DND-41 (cell line): Measurements from ENCODE around the gene TRIM29.

ENCODE experiments used
- ATAC-seq: fragments of 200-7000 bp; cut with Tn5 transposase; 3 replicates; pipeline ENCODE4 v1.9.1; 2021; ENCODE audit warnings: low read depth; ENCODE audit not compliant: insufficient read depth
- DNase-seq: peaks from one replicate; pipeline ENCODE4 v3.0.0-alpha.2; 2020
- H2AFZ ChIP-seq: 2 replicates; pipeline ENCODE4 v1.6.0; 2012; ENCODE audit warnings: low read depth, low read length
- H3K27ac ChIP-seq: 2 replicates; pipeline ENCODE4 v1.5.1; 2012; ENCODE audit warnings: low read length, inconsistent platforms
- H3K27me3 ChIP-seq: fragments of 200-600 bp; sonication (generic); 2 replicates; pipeline ENCODE4 v1.6.0; 2012; ENCODE audit warnings: low read length, mild to moderate bottlenecking, inconsistent platforms; ENCODE audit not compliant: insufficient read depth, poor library complexity
- H3K36me3 ChIP-seq: 2 replicates; pipeline ENCODE4 v1.5.1; 2012; ENCODE audit warnings: low read length, inconsistent platforms; ENCODE audit not compliant: insufficient read depth
- H3K4me1 ChIP-seq: 2 replicates; pipeline ENCODE4 v1.5.1; 2012; ENCODE audit warnings: mild to moderate bottlenecking, low read length; ENCODE audit not compliant: insufficient read depth
- H3K4me2 ChIP-seq: 2 replicates; pipeline ENCODE4 v1.6.0; 2012; ENCODE audit warnings: mild to moderate bottlenecking, moderate library complexity, low read length, inconsistent platforms; ENCODE audit not compliant: insufficient read depth
- H3K4me3 ChIP-seq, 2 experiments: fragments of 200-600 bp in 1 of 2; shearing (Covaris generic) in 1 of 2; 2 replicates each; pipeline ENCODE4 v1.5.1; 2012 to 2016; ENCODE audit warnings: inconsistent platforms in 2 of 2, low read length in 2 of 2, mild to moderate bottlenecking in 2 of 2, low read depth in 1 of 2, moderate library complexity in 1 of 2
- H3K79me2 ChIP-seq: 2 replicates; pipeline ENCODE4 v1.6.0; 2012; ENCODE audit warnings: low read length, inconsistent platforms; ENCODE audit not compliant: insufficient read depth
- H3K9ac ChIP-seq: 2 replicates; pipeline ENCODE4 v1.6.0; 2012; ENCODE audit warnings: low read depth, mild to moderate bottlenecking, inconsistent platforms, low read length, moderate library complexity
- H3K9me3 ChIP-seq: 2 replicates; pipeline ENCODE4 v1.5.1; 2012; ENCODE audit warnings: low read length, moderate library complexity, mild to moderate bottlenecking, inconsistent platforms; ENCODE audit not compliant: insufficient read depth, severe bottlenecking
- H4K20me1 ChIP-seq: 2 replicates; pipeline ENCODE4 v1.6.0; 2012; ENCODE audit warnings: low read length; ENCODE audit not compliant: insufficient read depth
- CTCF ChIP-seq: IDR thresholded peaks from 2 replicates; pipeline ENCODE4 v1.5.1; 2012; ENCODE audit warnings: borderline replicate concordance, low read length, moderate library complexity, mild to moderate bottlenecking; ENCODE audit not compliant: poor library complexity, severe bottlenecking; ENCODE audit errors: extremely low read depth
- EZH2 ChIP-seq: IDR thresholded peaks from 3 replicates; pipeline ENCODE4 v1.6.1; 2012; ENCODE audit warnings: borderline replicate concordance, low read depth, mild to moderate bottlenecking, moderate library complexity, low read length, inconsistent platforms; ENCODE audit not compliant: severe bottlenecking

TRIM29 gene

GRCh38 chr11:120141768-120142423, 4.0 kb upstream of the TRIM29 start:
- ATAC-seq (no peak), DNase-seq (no peak)
- Histone ChIP-seq H4K20me1 (no peaks in the 10 kb centered on the region), H3K27ac (no peak overlapping the region), H3K79me2 (no peaks in the 10 kb centered on the region), H3K4me1 (no peaks in the 10 kb centered on the region), H2AFZ (no peak overlapping the region), H3K9me3 (no peaks in the 10 kb centered on the region), H3K4me3 (no peak overlapping the region), H3K27me3 (peaks cover 16% of the 10 kb centered on the region), H3K36me3 (no peaks in the 10 kb centered on the region), H3K9ac (no peak overlapping the region), H3K4me2 (no peak overlapping the region)
- TF ChIP-seq EZH2 = no peak
- no peak for TF ChIP-seq CTCF

- Histone ChIP-seq H3K4me1 (no peaks in the 10 kb centered on the region), H3K36me3 (no peaks in the 10 kb centered on the region), H3K4me3 (no peak overlapping the region), H3K27me3 (peaks cover 16% of the 10 kb centered on the region), H3K4me2 (no peak overlapping the region), H3K9me3 (no peaks in the 10 kb centered on the region), H3K9ac (no peak overlapping the region), H3K79me2 (no peaks in the 10 kb centered on the region), H2AFZ (no peak overlapping the region), H3K27ac (no peak overlapping the region), H4K20me1 (no peaks in the 10 kb centered on the region)
- no peak for ATAC-seq
- TF ChIP-seq EZH2 (no peak), CTCF (no peak)
- no peak for DNase-seq
Observed at GRCh38 chr11:120141113-120141767, 3.3 kb upstream of the TRIM29 start.

- H2AFZ ChIP-seq = no peak overlapping the region
- no peaks in the 10 kb centered on the region for H3K79me2 ChIP-seq
- no peak for ATAC-seq
- H3K27me3 ChIP-seq = peaks cover 11% of the 10 kb centered on the region
- H3K36me3 ChIP-seq = no peaks in the 10 kb centered on the region
- no peak overlapping the region for H3K4me3 ChIP-seq
- H3K9me3 ChIP-seq = no peaks in the 10 kb centered on the region
- H3K4me1 ChIP-seq = no peaks in the 10 kb centered on the region
- H3K9ac ChIP-seq = no peak overlapping the region
- H3K4me2 ChIP-seq = no peak overlapping the region
- DNase-seq = no peak
- no peak for TF ChIP-seq EZH2
- peaks cover 6% of the 10 kb centered on the region; the same call in 1 of the 2 replicates for H4K20me1 ChIP-seq
- no peak overlapping the region for H3K27ac ChIP-seq
Observed at GRCh38 chr11:120139316-120140069, 1.6 kb upstream of the TRIM29 start.

- no peak for TF ChIP-seq EZH2
- no peak for TF ChIP-seq CTCF
- Histone ChIP-seq H3K4me1 (no peaks in the 10 kb centered on the region), H3K9me3 (no peaks in the 10 kb centered on the region), H3K4me2 (no peak overlapping the region), H3K4me3 (no peak overlapping the region), H2AFZ (no peak overlapping the region), H3K79me2 (no peaks in the 10 kb centered on the region), H3K9ac (no peak overlapping the region), H3K27ac (no peak overlapping the region), H3K27me3 (peaks cover 24% of the 10 kb centered on the region), H3K36me3 (no peaks in the 10 kb centered on the region), H4K20me1 (peaks cover 22% of the 10 kb centered on the region)
- no peak for ATAC-seq
- no peak for DNase-seq
Observed at GRCh38 chr11:120137187-120137610, 714 bp downstream of the TRIM29 start.
